PC-3 (cell line): ENCODE measurements around the gene TMOD3. TPM values are rescaled to one million over a fixed set of nuclear protein-coding genes. Genes with fewer than 3 reads are reported as not detected.

Experiments
- ATAC-seq: fragments of 200-7000 bp; cut with Tn5 transposase; 2 replicates; pipeline ENCODE4 v1.9.1; 2020; ENCODE audit warnings: mild to moderate bottlenecking, moderate library complexity
- BruUV-seq: library from RNA; stranded (reverse); fragments of 400-500 nt; replicated peaks from 2 replicates; lab custom pipeline; 2021; lab: Mats Ljungman, UMichigan
- CTCF ChIA-PET: fragments of 300-600 bp; sonication (Branson Sonifier 250); formaldehyde crosslinking; loops from one replicate; lab custom pipeline; 2022; ENCODE audit warnings: antibody characterized with exemption; lab: Charles Lee
- POLR2A ChIA-PET: fragments of 300-600 bp; sonication (Branson Sonifier 250); formaldehyde crosslinking; loops from one replicate; lab custom pipeline; 2022; ENCODE audit warnings: antibody characterized with exemption; ENCODE audit not compliant: unreplicated experiment; lab: Charles Lee
- DNase-seq: peaks from one replicate; pipeline ENCODE4 v3.0.0-alpha.2; 2015
- H2AFZ ChIP-seq: fragments of 300-600 bp; sonication (generic); 2 replicates; pipeline ENCODE4 v1.6.0; 2016; ENCODE audit warnings: antibody characterized with exemption, low read length
- H3F3A ChIP-seq: fragments of 300-600 bp; sonication (generic); one replicate; pipeline ENCODE4 v1.6.0; 2017; ENCODE audit warnings: antibody characterized with exemption, low read length, control low read depth, mild to moderate bottlenecking; ENCODE audit not compliant: unreplicated experiment
- H3K27ac ChIP-seq: fragments of 300-600 bp; sonication (generic); 2 replicates; pipeline ENCODE4 v1.5.1; 2016; ENCODE audit warnings: mild to moderate bottlenecking, low read length
- H3K27me3 ChIP-seq: fragments of 300-600 bp; sonication (generic); 2 replicates; pipeline ENCODE4 v1.6.1; 2016; ENCODE audit warnings: low read length, mixed read lengths
- H3K36me3 ChIP-seq: fragments of 300-600 bp; sonication (generic); 2 replicates; pipeline ENCODE4 v1.6.1; 2016; ENCODE audit warnings: low read depth, mixed run types, low read length, mixed read lengths
- H3K4me1 ChIP-seq: fragments of 300-600 bp; sonication (generic); 2 replicates; pipeline ENCODE4 v1.5.1; 2016; ENCODE audit warnings: low read length; ENCODE audit not compliant: insufficient read depth
- H3K4me2 ChIP-seq: fragments of 300-600 bp; sonication (generic); 2 replicates; pipeline ENCODE4 v1.6.0; 2016; ENCODE audit warnings: low read length
- H3K4me3 ChIP-seq: fragments of 300-600 bp; sonication (generic); 2 replicates; pipeline ENCODE4 v1.5.1; 2016; ENCODE audit warnings: mild to moderate bottlenecking, low read length, mixed read lengths
- H3K79me2 ChIP-seq: fragments of 300-600 bp; sonication (generic); 2 replicates; pipeline ENCODE4 v1.6.1; 2017; ENCODE audit warnings: low read length, mixed read lengths
- H3K9ac ChIP-seq: fragments of 300-600 bp; sonication (generic); 2 replicates; pipeline ENCODE4 v1.6.0; 2016; ENCODE audit warnings: mild to moderate bottlenecking, low read length
- H3K9me2 ChIP-seq: fragments of 300-600 bp; sonication (generic); replicated peaks from 2 replicates; pipeline ENCODE4 v1.6.1; 2016; ENCODE audit warnings: mixed run types, low read length, mixed read lengths
- H3K9me3 ChIP-seq: fragments of 300-600 bp; sonication (generic); 2 replicates; pipeline ENCODE4 v1.6.1; 2016; ENCODE audit warnings: low read length, mixed read lengths
- H4K20me1 ChIP-seq: fragments of 300-600 bp; sonication (generic); 2 replicates; pipeline ENCODE4 v1.6.1; 2016; ENCODE audit warnings: low read length, mixed read lengths
- CTCF ChIP-seq: fragments of 300-600 bp; sonication (generic); conservative IDR thresholded peaks from 2 replicates; pipeline ENCODE4 v1.5.1; 2017; ENCODE audit warnings: antibody characterized with exemption, low read depth, mild to moderate bottlenecking, low read length
- EZH2 ChIP-seq: fragments of 300-600 bp; sonication (generic); IDR thresholded peaks from one replicate; pipeline ENCODE4 v1.6.1; 2017; ENCODE audit warnings: antibody characterized with exemption, mild to moderate bottlenecking, low read length; ENCODE audit not compliant: unreplicated experiment
- EZH2phosphoT487 ChIP-seq: fragments of 300-600 bp; sonication (generic); IDR thresholded peaks from 2 replicates; pipeline ENCODE4 v1.6.1; 2018; ENCODE audit warnings: mild to moderate bottlenecking, antibody characterized with exemption, low read length, borderline replicate concordance
- intact Hi-C: fragments of 100-400 bp; cut with micrococcal nuclease; formaldehyde crosslinking; loops from 2 replicates; pipeline ENCODE4 v1.9.0; 2023
- total RNA-seq: library from RNA; depleted of rRNA; stranded (reverse); fragments of >200 nt; gene quantifications from 2 replicates; pipeline ENCODE4 v1.2.3, GENCODE V29; 2014

Gene TMOD3
- total RNA-seq, 1 experiment from 2014 or later, result 43.9 TPM

DNA sequence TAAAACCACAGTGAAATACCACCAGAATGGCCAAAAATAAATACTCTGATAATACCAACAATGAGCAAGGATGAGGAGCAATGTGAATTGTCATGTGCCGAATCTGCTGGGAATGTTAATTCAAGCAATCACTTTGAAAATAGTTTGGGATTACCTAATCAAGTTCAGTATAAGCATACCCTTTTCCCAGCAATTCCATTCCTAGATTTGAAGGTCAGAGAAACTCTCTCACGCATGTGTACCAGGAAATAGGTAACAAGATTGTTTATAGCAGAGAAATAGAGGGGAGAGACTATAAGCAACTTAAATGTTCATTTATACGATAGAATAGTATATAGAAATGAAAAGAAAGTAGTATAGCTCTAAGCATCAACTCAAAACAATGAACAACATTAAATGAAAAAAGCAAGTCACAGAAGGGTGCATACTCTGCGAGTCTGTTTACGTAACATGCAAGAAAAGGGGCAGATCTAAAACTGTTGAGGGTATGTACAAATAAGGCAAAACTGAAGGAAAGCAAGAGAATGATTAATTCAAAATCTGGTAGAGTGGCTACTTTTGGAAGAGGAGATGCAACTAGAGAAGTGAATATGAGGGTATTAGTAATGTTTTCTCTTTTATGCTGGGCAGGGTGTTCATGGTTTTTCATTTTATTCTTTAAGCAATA, 27.4 kb downstream of the TMOD3 start:
- 0 out of 2 replicates have a peak, but pooled peaks cover 2% of the 10 kb centered on the region for H4K20me1 ChIP-seq
- ChIA-PET CTCF (no interaction called here), POLR2A (no interaction called here)
- H3K79me2 ChIP-seq, result peaks cover 96% of the 10 kb centered on the region
- H3K36me3 ChIP-seq, result no peaks in the 10 kb centered on the region
- no peaks in the 10 kb centered on the region for H3K9me3 ChIP-seq
- intact Hi-C loops, result no loop called here
- no peaks in the 10 kb centered on the region for H3F3A ChIP-seq
- no peak overlapping the region for H3K4me2 ChIP-seq
- H2AFZ ChIP-seq, result no peak overlapping the region
- no peaks in the 10 kb centered on the region for H3K27me3 ChIP-seq
- ATAC-seq (no peak), DNase-seq (no peak)
- no peak overlapping the region for H3K27ac ChIP-seq
- no peaks in the 10 kb centered on the region for H3K9me2 ChIP-seq
- no peak overlapping the region for H3K9ac ChIP-seq
- BruUV-seq, result no TSS peak
- no peak for TF ChIP-seq EZH2phosphoT487
- no peak for TF ChIP-seq CTCF
- TF ChIP-seq EZH2, result no peak
- H3K4me1 ChIP-seq, result no peaks in the 10 kb centered on the region
- H3K4me3 ChIP-seq, result no peak overlapping the region

DNA sequence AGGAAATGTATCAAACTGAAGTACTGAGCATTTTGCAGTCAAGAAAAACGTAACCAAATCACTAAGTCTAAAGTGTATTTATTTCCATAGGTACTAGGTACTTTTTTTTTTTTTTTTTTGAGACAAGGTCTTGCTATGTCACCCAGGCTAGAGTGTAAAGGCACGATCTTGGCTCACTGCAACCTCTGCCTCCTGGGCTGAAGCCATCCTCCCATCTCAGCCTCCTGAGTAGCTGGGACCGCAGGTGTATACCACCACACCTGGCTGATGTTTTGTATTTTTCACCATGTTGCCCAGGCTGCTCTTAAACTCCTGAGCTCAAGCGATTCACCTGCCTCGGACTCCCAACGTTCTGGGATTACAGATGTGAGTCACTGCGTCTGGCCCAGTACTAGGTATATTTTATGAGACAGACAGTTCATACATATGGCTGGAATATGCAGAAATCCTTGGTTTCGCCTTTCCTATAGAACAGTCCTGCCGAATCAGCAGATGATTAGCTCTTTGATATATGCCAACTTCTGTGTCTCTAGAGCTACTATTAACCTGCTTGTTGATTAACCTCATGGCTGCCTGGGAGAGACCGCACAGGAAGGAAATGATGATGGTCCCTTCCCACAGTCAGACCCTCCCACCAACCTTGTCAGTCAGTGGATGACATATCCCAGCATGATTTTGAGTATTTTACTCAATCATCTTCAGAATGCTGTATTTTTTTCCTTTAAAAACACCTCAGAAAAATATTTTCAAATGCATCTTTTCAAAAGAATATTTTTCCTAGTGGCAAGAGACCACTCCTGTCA, 32.3 kb downstream of the TMOD3 start:
- Histone ChIP-seq H3K36me3 (peaks cover 16% of the 10 kb centered on the region), H3K4me2 (no peak overlapping the region), H3K27ac (no peak overlapping the region), H2AFZ (no peak overlapping the region), H3K9me2 (no peaks in the 10 kb centered on the region), H3K9me3 (no peaks in the 10 kb centered on the region), H3F3A (no peaks in the 10 kb centered on the region), H3K4me3 (no peak overlapping the region), H4K20me1 (0 out of 2 replicates have a peak, but pooled peaks cover 5% of the 10 kb centered on the region), H3K9ac (no peak overlapping the region), H3K79me2 (peaks cover 83% of the 10 kb centered on the region), H3K4me1 (no peaks in the 10 kb centered on the region), H3K27me3 (no peaks in the 10 kb centered on the region)
- TF ChIP-seq EZH2, result no peak
- no peak for TF ChIP-seq EZH2phosphoT487
- TF ChIP-seq CTCF, result no peak
- BruUV-seq, result no TSS peak
- intact Hi-C loops, result no loop called here
- ATAC-seq (no peak), DNase-seq (peak; percentile 20)
- ChIA-PET POLR2A (no interaction called here), CTCF (no interaction called here)
